ENCODE results near the gene GLMP.

GLMP gene

DNA sequence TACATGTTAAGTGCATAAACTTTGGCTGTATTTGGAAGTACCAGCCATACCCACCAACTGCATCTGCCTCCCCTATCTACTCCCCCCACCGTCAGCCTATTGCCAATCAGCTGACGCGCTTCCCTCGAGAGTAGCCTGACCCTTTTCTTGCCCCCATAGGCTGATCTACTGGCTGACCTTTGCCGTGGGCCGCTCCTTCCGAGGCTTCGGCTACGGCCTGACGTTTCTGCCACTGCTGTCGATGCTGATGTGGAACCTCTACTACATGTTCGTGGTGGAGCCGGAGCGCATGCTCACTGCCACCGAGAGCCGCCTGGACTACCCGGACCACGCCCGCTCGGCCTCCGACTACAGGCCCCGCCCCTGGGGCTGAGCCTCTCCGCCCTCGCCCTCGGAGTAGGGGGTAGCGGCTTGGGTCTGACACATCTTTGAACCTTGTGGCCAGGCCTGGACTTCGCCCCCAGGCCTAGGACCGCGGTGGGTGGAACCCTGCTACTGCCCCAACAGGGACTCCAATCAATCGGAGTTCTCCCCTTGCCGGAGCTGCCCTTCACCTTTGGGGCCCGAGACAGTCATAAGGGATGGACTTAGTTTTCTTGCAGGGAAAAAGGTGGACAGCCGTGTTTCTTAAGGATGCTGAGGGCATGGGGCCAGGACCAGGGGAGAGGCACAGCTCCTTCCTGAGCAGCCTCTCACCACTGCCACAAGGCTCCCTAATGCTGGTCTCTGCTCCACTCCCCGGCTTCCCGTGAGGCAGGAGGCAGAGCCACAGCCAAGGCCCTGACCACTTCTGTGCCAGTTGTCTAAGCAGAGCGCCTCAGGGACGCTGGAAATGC is 4.0 kb downstream of the GLMP start:
- DNase-seq (ENCODE audit: insufficient read length, low spot score) (peak; percentile 59), FAIRE-seq (peak; percentile 87)
- TF ChIP-seq POU2F2 (IDR thresholded peaks at IDR 0.05; ENCODE audit: low read depth, low read length), result no peak
- no peak for TF ChIP-seq POLR2AphosphoS5 (IDR thresholded peaks at IDR 0.05; ENCODE audit: low read depth, low read length)
- TF ChIP-seq PAX5 (IDR thresholded peaks at IDR 0.05; ENCODE audit: insufficient read depth, low read length, severe bottlenecking), result no peak
- no peak for TF ChIP-seq TAF1 (IDR thresholded peaks at IDR 0.05; ENCODE audit: low read depth, low read length)
- no peak for TF ChIP-seq POLR2A (IDR thresholded peaks at IDR 0.05; ENCODE audit: low read depth, low read length)
- TF ChIP-seq SPI1 (IDR thresholded peaks at IDR 0.05; ENCODE audit: low read depth, low read length), result no peak

DNA sequence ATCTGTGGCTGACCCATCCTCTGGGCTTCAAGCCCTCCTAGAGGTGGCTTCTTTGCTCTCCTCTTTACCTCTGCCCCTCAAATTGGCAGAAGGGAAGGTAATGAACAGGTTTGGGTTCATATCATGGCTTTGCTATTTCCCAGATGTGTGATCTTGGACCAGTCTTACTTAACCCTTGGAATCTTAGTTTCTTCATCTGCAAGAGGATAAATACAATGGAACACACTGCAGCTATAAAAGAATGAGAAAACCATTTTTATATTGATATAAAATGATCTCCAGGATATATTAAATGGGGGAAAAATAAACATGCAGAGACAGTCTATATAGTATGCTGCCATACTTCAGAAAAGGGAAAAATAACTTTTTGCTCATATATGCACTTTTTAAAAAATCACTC is 5.6 kb downstream of the GLMP start:
- TF ChIP-seq POU2F2 (IDR thresholded peaks at IDR 0.05; ENCODE audit: low read depth, low read length) (no peak), POLR2AphosphoS5 (IDR thresholded peaks at IDR 0.05; ENCODE audit: low read depth, low read length) (no peak), TAF1 (IDR thresholded peaks at IDR 0.05; ENCODE audit: low read depth, low read length) (no peak), SPI1 (IDR thresholded peaks at IDR 0.05; ENCODE audit: low read depth, low read length) (no peak), POLR2A (IDR thresholded peaks at IDR 0.05; ENCODE audit: low read depth, low read length) (no peak), PAX5 (IDR thresholded peaks at IDR 0.05; ENCODE audit: insufficient read depth, low read length, severe bottlenecking) (no peak)
- FAIRE-seq (no peak), DNase-seq (ENCODE audit: insufficient read length, low spot score) (no peak)

DNA sequence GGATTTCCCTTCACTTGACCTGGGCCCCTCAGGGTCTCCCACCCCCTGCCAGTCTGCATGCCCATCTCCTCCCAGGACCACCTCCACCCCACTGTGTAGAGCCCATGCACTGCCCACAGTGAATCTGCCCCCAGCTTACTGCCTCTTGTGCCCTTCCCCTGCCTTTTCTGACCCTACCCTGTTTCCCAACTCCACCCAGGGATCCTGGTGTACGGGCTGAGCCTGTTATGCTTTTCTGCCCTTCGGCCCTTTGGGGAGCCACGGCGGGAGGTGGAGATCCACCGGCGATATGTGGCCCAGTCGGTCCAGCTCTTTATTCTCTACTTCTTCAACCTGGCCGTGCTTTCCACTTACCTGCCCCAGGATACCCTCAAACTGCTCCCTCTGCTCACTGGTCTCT is 9.4 kb downstream of the GLMP start:
- no peak for DNase-seq (ENCODE audit: insufficient read length, low spot score)
- FAIRE-seq, result no peak
- no peak for TF ChIP-seq POU2F2 (IDR thresholded peaks at IDR 0.05; ENCODE audit: low read depth, low read length)

DNA sequence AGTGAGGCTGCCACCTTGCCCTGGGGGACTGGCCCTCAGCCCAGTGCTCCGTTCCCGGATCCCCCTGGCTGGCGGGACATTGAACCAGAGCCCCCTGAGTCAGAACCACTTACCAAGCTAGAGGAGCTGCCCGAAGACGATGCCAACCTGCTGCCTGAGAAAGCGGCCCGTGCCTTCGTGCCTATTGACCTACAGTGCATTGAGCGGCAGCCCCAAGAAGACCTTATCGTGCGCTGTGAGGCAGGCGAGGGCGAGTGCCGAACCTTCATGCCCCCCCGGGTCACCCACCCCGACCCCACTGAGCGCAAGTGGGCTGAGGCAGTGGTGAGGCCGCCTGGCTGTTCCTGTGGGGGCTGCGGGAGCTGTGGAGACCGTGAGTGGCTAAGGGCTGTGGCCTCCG is 10.0 kb downstream of the GLMP start:
- FAIRE-seq (no peak), DNase-seq (ENCODE audit: insufficient read length, low spot score) (no peak)
- TF ChIP-seq POLR2AphosphoS5 (IDR thresholded peaks at IDR 0.05; ENCODE audit: low read depth, low read length), result no peak
- TF ChIP-seq POU2F2 (IDR thresholded peaks at IDR 0.05; ENCODE audit: low read depth, low read length), result no peak
- no peak for TF ChIP-seq PAX5 (IDR thresholded peaks at IDR 0.05; ENCODE audit: insufficient read depth, low read length, severe bottlenecking)
- TF ChIP-seq POLR2A (IDR thresholded peaks at IDR 0.05; ENCODE audit: low read depth, low read length), result no peak
- no peak for TF ChIP-seq SPI1 (IDR thresholded peaks at IDR 0.05; ENCODE audit: low read depth, low read length)
- no peak for TF ChIP-seq TAF1 (IDR thresholded peaks at IDR 0.05; ENCODE audit: low read depth, low read length)

DNA sequence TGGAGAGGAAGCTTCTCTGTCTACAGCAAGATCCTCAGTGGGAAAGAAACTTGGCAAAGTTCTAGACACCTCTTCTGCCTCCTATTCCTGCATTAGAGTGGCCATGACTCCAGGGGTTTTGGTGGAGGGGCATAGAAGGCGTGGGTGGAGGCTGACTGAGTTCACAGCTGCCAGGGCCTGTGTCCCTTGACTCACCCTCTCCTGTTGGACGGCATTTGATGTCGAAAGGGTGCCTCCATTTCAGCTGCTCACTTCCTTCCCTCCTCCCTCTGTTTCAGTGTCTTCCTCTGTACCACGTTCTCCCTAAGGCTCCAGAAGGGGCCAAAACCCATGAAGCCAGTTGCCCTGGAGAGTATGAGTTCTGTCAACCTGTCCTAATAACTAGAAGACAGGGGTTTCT is 10.7 kb downstream of the GLMP start:
- no peak for FAIRE-seq
- TF ChIP-seq POLR2A (IDR thresholded peaks at IDR 0.05; ENCODE audit: low read depth, low read length) (no peak), POU2F2 (IDR thresholded peaks at IDR 0.05; ENCODE audit: low read depth, low read length) (no peak), POLR2AphosphoS5 (IDR thresholded peaks at IDR 0.05; ENCODE audit: low read depth, low read length) (no peak), TAF1 (IDR thresholded peaks at IDR 0.05; ENCODE audit: low read depth, low read length) (no peak), PAX5 (IDR thresholded peaks at IDR 0.05; ENCODE audit: insufficient read depth, low read length, severe bottlenecking) (no peak), SPI1 (IDR thresholded peaks at IDR 0.05; ENCODE audit: low read depth, low read length) (no peak)
- no peak for DNase-seq (ENCODE audit: insufficient read length, low spot score)

DNA sequence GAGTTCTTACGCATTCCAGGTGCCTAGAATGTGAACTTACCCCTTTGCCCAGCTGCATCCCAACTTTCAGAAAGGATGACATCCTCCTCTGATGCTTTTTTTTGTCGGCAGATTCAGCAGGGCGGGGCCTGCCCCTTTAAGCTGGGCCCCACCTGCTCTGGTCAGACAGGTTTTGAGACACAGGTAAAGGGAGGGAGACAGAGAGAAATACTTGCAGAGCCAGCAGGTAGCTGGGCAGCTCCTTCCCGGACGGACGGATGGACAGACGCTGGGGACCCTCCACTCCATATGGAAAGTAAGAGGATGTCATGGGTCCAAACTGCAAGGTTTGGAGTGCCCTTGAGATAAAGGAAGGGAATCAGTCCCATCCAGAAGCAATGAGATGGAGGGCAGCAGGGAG is 11.4 kb downstream of the GLMP start, which contains the start of gene TMEM79:
TSS of gene TMEM79 (plus strand) at position 214 of the 400 bp plus-strand sequence. CDS start 902 bp downstream, outside the sequence.
- FAIRE-seq (no peak), DNase-seq (ENCODE audit: insufficient read length, low spot score) (no peak)
- TF ChIP-seq PAX5 (IDR thresholded peaks at IDR 0.05; ENCODE audit: insufficient read depth, low read length, severe bottlenecking) (no peak), POLR2AphosphoS5 (IDR thresholded peaks at IDR 0.05; ENCODE audit: low read depth, low read length) (no peak), SPI1 (IDR thresholded peaks at IDR 0.05; ENCODE audit: low read depth, low read length) (no peak), POLR2A (IDR thresholded peaks at IDR 0.05; ENCODE audit: low read depth, low read length) (no peak), POU2F2 (IDR thresholded peaks at IDR 0.05; ENCODE audit: low read depth, low read length) (no peak), TAF1 (IDR thresholded peaks at IDR 0.05; ENCODE audit: low read depth, low read length) (no peak)

DNA sequence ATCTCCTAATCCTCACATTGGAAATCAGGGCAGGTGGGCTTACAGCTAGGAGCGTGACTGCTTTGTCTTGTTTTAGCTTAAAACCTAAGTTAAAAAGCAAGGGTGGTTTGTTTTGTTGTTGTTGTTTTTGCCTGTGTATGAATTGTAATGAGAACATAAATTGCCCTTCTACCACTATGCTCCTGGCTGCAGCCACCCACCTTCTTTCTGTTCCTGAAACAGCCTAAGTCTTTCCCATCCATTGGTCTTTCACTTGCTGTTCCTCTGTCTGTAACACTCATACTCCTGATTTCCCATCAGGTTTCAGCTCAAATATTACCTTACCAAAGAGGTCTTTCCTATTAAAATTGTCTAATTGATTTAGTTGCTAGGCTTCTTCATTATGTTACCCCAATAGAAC is 12.0 kb downstream of the GLMP start:
- FAIRE-seq, result no peak
- TF ChIP-seq TAF1 (IDR thresholded peaks at IDR 0.05; ENCODE audit: low read depth, low read length), result no peak
- peak; percentile 44; the same call in 1 of the 2 replicates for TF ChIP-seq SPI1 (IDR thresholded peaks at IDR 0.05; ENCODE audit: low read depth, low read length)
- TF ChIP-seq POLR2A (IDR thresholded peaks at IDR 0.05; ENCODE audit: low read depth, low read length), result no peak
- no peak for TF ChIP-seq POLR2AphosphoS5 (IDR thresholded peaks at IDR 0.05; ENCODE audit: low read depth, low read length)
- TF ChIP-seq PAX5 (IDR thresholded peaks at IDR 0.05; ENCODE audit: insufficient read depth, low read length, severe bottlenecking), result no peak
- TF ChIP-seq POU2F2 (IDR thresholded peaks at IDR 0.05; ENCODE audit: low read depth, low read length), result no peak

DNA sequence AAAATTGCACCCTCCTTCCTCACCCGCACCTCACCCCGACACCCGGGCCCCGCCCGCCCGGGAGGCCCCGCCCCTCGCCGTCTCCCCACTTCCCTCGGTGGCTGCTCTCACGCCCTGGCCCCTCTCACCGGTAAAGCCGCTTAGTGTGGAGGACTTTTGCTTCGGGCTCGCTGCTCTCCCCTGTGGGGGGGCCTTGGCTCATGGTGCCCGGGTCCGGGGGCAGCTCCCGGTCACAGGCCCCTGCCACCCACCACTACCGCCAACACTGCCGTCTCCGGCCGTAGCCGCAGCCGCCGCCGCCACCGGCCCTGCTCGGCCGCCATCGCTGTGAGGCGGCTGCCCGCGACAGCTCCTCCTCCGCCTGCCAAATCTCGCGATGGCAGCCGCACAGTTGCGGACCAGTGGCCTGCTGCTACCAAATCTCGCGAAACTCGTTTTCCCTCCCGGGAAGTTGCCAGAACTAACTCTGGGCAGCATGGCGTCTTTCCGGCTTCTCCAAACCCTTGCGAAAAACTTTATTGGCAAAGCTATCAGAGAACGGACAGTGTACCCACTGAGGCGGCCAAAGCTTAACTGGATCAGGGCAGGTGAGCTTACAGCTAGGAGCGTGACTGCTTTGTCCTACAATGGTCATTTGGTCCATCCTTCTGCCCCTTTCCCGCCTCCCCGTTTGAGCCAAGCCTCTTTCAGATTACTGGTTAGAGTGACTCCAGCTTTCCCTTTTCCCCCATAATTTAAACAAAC is 12.8 kb downstream of the GLMP start, which contains the start of gene SMG5:
TSS of gene SMG5 (minus strand) at position 347 of the 744 bp plus-strand sequence. CDS start at position 202, 145 bp downstream.
- peak; percentile 90 for DNase-seq (ENCODE audit: insufficient read length, low spot score)
- FAIRE-seq, result peak; percentile 97
- peak; percentile 91 for TF ChIP-seq TAF1 (IDR thresholded peaks at IDR 0.05; ENCODE audit: low read depth, low read length)
- peak; percentile 72; the same call in 1 of the 2 replicates for TF ChIP-seq POU2F2 (IDR thresholded peaks at IDR 0.05; ENCODE audit: low read depth, low read length)
- no peak for TF ChIP-seq PAX5 (IDR thresholded peaks at IDR 0.05; ENCODE audit: insufficient read depth, low read length, severe bottlenecking)
- peak; percentile 48 for TF ChIP-seq SPI1 (IDR thresholded peaks at IDR 0.05; ENCODE audit: low read depth, low read length)
- TF ChIP-seq POLR2A (IDR thresholded peaks at IDR 0.05; ENCODE audit: low read depth, low read length), result peak; percentile 90
- TF ChIP-seq POLR2AphosphoS5 (IDR thresholded peaks at IDR 0.05; ENCODE audit: low read depth, low read length), result peak; percentile 87; the same call in 1 of the 2 replicates

More for the DNA sequence above, 12.0 kb downstream of the GLMP start:
- no peak for DNase-seq (ENCODE audit: insufficient read length, low spot score)
